WERI-Rb-1 (cell line): Measurements from ENCODE around the gene PDF.
A peak's percentile ranks its signal among the peaks of the same experiment; 100 is the strongest.
"Not testable (repeated sequence)": the region's sequence is repeated elsewhere in the genome, so short reads cannot be mapped to it uniquely, and the experiment has no call there.

Experiments used
- DNase-seq: peaks from one replicate; pipeline ENCODE4 v3.0.0-alpha.2; 2020
- H3K27ac ChIP-seq: fragments of 250-450 bp; sonication (Bioruptor Pico); 2 replicates; pipeline ENCODE4 v1.5.1; 2020; ENCODE audit warnings: mild to moderate bottlenecking, moderate library complexity
- H3K27me3 ChIP-seq: fragments of 250-450 bp; sonication (Bioruptor Pico); 2 replicates; pipeline ENCODE4 v1.5.1; 2021; ENCODE audit warnings: mild to moderate bottlenecking, low read depth, moderate library complexity; ENCODE audit not compliant: insufficient read depth, severe bottlenecking
- H3K36me3 ChIP-seq: fragments of 250-450 bp; sonication (Bioruptor Pico); 2 replicates; pipeline ENCODE4 v1.5.1; 2020; ENCODE audit warnings: mild to moderate bottlenecking, moderate library complexity
- H3K4me3 ChIP-seq: 2 replicates; pipeline ENCODE4 v1.5.1; 2011; ENCODE audit warnings: low read depth, mild to moderate bottlenecking, control low read depth, low read length
- H3K9me3 ChIP-seq: fragments of 250-450 bp; sonication (Bioruptor Pico); 2 replicates; pipeline ENCODE4 v1.5.1; 2021; ENCODE audit warnings: mild to moderate bottlenecking, moderate library complexity; ENCODE audit not compliant: severe bottlenecking
- TF ChIP-seq, protein P1 (sequence below): IDR thresholded peaks from 2 replicates; pipeline ENCODE4 v1.5.1; 2011; ENCODE audit warnings: low read depth, mild to moderate bottlenecking, control low read depth, inconsistent platforms, low read length

Gene PDF

DNA sequence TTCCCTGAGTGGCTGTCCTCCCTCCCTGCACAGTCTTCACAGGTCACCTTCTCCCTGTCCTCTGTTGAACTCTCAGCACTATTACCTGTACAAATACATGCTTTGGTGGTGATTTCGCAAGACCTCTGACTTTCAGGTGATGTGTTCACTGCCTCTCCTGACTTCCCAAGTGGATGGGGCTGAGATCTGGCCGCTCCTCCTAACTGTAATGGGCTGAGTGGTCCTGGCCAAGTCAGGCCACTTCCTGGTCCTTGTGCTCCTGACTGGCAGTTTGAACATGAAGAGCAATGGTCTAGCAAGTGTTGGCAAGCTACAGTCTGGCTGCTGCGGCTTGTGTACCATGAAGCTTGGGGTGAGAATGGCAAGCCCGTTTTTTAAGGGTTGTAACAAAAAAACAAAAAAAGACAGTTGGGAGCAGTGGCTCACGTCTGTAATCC is 32.9 kb upstream of the PDF start:
- Histone ChIP-seq H3K9me3 (no peaks in the 10 kb centered on the region), H3K36me3 (peaks cover 52% of the 10 kb centered on the region), H3K27me3 (no peaks in the 10 kb centered on the region), H3K4me3 (no peak overlapping the region), H3K27ac (no peak overlapping the region)
- DNase-seq: no peak
- TF ChIP-seq, protein P1, sequence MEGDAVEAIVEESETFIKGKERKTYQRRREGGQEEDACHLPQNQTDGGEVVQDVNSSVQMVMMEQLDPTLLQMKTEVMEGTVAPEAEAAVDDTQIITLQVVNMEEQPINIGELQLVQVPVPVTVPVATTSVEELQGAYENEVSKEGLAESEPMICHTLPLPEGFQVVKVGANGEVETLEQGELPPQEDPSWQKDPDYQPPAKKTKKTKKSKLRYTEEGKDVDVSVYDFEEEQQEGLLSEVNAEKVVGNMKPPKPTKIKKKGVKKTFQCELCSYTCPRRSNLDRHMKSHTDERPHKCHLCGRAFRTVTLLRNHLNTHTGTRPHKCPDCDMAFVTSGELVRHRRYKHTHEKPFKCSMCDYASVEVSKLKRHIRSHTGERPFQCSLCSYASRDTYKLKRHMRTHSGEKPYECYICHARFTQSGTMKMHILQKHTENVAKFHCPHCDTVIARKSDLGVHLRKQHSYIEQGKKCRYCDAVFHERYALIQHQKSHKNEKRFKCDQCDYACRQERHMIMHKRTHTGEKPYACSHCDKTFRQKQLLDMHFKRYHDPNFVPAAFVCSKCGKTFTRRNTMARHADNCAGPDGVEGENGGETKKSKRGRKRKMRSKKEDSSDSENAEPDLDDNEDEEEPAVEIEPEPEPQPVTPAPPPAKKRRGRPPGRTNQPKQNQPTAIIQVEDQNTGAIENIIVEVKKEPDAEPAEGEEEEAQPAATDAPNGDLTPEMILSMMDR: no peak

DNA sequence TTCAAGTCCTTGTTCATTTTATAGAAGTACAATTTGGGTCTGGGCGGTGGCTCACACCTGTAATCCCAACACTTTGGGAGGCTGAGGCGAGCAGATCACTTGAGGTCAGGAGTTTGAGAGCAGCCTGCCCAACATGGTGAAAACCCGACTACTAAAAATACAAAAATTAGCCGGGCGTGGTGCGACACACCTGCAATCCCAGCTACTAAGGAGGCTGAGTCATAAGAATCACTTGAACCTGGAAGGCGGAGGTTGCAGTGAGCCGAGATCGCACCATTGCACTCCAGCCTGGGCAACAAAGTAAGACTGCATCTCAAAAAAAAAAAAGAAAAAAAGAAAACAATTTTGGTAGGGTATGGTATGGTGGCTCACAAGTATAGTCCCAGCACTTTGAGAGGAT is 29.7 kb upstream of the PDF start:
- peaks cover 29% of the 10 kb centered on the region for H3K36me3 ChIP-seq
- not testable (repeated sequence) for H3K27ac ChIP-seq, H3K9me3 ChIP-seq, H3K27me3 ChIP-seq, DNase-seq, H3K4me3 ChIP-seq

DNA sequence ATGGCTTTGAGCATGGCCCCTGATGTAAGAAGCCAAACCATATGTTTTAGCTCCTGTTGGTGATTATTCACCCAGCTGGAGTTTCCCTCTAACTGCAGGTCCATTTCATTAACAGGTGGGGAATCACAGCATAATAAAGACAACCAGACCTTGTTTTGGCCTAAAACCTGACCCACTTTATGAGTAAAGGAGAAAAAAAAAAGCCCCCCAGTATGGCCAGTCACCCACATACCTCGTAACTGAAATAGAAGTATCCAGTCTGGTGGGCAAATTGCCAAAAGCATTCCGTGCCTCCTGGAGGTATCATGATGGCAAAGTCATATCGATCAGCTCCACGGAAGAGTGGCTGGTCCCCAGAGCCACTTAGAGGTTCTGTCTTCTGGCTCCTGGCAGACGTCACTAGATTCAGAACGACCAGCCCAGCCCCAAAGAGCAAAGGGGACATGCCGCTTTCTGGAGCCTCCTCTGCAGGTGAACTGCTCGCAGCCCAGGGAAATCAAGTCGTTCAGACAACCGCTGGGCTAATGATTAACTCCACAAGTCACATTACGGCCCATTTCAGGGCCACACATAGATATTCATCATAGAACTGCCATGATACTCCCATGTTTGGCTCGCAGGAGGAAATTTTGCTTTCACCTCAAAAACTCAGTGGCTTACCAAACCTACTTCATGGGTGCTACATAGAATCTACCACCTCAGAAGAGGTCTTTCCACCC is 21.1 kb upstream of the PDF start, which contains the start of gene TMED6:
Gene TMED6 (minus strand): TSS at position 478 of the 719 bp plus-strand sequence. CDS start 33 bp downstream, at position 445.
- TF ChIP-seq, protein P1: no peak
- Histone ChIP-seq H3K4me3 (peak within 1 kb of the TSS; percentile 22), H3K27ac (peak within 1 kb of the TSS; percentile 79), H3K27me3 (no peaks in the 10 kb centered on the region), H3K9me3 (no peaks in the 10 kb centered on the region), H3K36me3 (peaks cover 17% of the 10 kb centered on the region)
- DNase-seq: peak; percentile 48

DNA sequence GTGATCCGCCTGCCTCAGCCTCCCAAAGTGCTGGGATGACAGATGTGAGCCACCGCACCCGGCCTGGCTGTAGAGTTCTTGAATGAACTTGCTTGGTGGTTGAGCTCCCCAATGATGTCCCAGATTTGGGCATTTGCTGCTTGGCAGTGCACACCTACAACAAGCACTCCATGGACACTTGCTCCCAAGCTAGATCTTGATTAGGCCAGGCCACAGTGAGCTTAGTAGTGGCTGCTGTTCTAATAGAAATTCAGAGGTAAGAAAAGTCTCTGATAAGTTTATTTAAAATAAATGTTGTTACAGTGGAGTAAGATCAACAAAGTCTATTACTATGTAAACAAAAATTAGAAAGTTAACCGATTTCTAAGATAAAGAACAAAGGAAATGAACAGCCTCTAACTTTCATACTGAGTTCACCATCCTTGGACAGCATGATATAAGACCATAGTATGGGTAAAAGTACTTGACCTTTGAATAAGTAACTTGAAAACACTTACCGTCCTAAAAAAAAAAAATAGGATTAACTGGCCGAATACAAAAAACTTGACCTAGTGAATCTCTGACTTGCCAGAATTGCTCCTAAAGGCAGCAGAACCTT is 20.2 kb upstream of the PDF start:
- H3K9me3 ChIP-seq: no peaks in the 10 kb centered on the region
- no peak overlapping the region for H3K4me3 ChIP-seq
- peaks cover 14% of the 10 kb centered on the region for H3K36me3 ChIP-seq
- TF ChIP-seq, protein P1: no peak
- peak overlapping the region; percentile 79 for H3K27ac ChIP-seq
- DNase-seq: no peak
- H3K27me3 ChIP-seq: no peaks in the 10 kb centered on the region

DNA sequence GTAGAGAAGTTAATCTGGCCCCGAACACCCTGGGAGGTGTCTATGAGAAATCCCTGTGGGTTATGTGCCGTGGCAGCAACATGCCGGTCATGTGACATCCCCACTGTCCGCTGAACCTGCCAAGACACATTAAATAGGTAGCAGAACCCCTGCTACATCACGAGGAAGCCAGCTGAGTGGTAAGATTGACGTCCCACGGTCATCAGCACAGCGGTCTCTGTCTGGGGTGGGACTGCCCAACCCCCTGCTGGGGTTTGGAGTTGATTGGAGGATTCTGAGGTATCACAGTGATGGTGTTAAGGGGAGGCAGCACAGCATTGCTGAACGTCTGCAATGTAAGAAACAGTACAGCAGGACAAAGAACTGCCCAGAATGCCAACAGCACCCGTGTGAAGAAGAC is 19.1 kb upstream of the PDF start:
- peaks cover 11% of the 10 kb centered on the region for H3K36me3 ChIP-seq
- no peaks in the 10 kb centered on the region for H3K9me3 ChIP-seq
- no peak overlapping the region for H3K27ac ChIP-seq
- no peaks in the 10 kb centered on the region for H3K27me3 ChIP-seq
- DNase-seq: no peak
- TF ChIP-seq, protein P1: no peak
- H3K4me3 ChIP-seq: no peak overlapping the region

DNA sequence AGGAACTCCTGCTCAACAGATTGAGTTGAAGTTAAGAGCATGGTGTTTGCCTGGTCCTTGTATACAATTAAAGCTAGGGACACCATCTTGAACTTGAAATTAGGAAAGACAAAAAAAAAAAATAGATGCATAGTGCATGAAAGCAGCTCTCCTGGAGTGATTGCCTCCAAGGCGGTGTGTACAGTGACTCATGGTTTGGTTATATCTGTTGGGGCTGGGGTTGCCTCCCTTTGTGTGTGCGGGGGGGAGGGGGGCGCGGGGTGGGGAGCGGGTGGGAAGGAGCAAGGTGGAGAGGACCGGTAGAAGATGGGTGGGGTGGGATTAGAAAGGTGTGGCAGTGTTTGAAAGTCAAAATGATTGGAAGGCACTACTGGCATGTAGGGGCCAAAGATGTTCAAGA is 17.8 kb upstream of the PDF start:
- Histone ChIP-seq H3K9me3 (no peaks in the 10 kb centered on the region), H3K36me3 (peaks cover 24% of the 10 kb centered on the region), H3K27me3 (no peaks in the 10 kb centered on the region), H3K27ac (no peak overlapping the region), H3K4me3 (no peak overlapping the region)
- TF ChIP-seq, protein P1: no peak
- DNase-seq: no peak
